ENCODE data around the gene SARDH. TPM values are rescaled to one million over a fixed set of nuclear protein-coding genes. Genes with fewer than 3 reads are reported as not detected.
A peak's percentile ranks its signal among the peaks of the same experiment; 100 is the strongest.

Gene SARDH
- total RNA-seq, 2 experiments from 2014 or later, result 17.7 to 18.5 TPM

- Histone ChIP-seq H3K4me1 (ENCODE audit: insufficient read depth, low read length) (no peaks in the 10 kb centered on the region), H3K27me3 (ENCODE audit: control insufficient read depth in 1 of 2, insufficient read depth in 2 of 2, low read length in 2 of 2) (no peaks in the 10 kb centered on the region), H3K36me3 (ENCODE audit: insufficient read depth, low read length) (no peaks in the 10 kb centered on the region), H3K9me3 (ENCODE audit: control insufficient read depth in 1 of 2, insufficient read depth in 1 of 2, low read length in 2 of 2) (no peaks in the 10 kb centered on the region), H3K27ac (ENCODE audit: low read depth in 1 of 2, low read length in 2 of 2) (no peak overlapping the region), H3K4me3 (ENCODE audit: low read length) (no peak overlapping the region)
- ATAC-seq (ENCODE audit: poor library complexity) (no peak), DNase-seq (peak in 1 of 14 experiments; percentile 4)
- Mint-ChIP-seq H3K4me1 (ENCODE audit: low read depth) (no peaks in the 10 kb centered on the region), H3K27me3 (no peaks in the 10 kb centered on the region), H3K36me3 (ENCODE audit: low read depth) (no peaks in the 10 kb centered on the region), H3K27ac (no peak overlapping the region), H3K9me3 (no peaks in the 10 kb centered on the region), H3K4me3 (no peak overlapping the region)
- no peak for TF ChIP-seq CTCF (IDR thresholded peaks at IDR 0.05)
- intact Hi-C loops (cut with DNase I, micrococcal nuclease), result no loop called here
- POLR2A ChIA-PET, result interaction anchor here (2.7 kb wide), 1 partner anchor 213 kb away, joined by 12 read pairs; no protein-coding TSS in a partner anchor
- CTCF ChIA-PET, result interaction anchor here (1.0 to 2.5 kb wide), 5 partner anchors 8 to 318 kb away, joined by 3 to 20 read pairs (median 5); no protein-coding TSS in a partner anchor
These were observed 43.0 kb upstream of the SARDH start for GRCh38 chr9:133780962-133781827.

- Histone ChIP-seq H3K27ac (ENCODE audit: low read depth in 1 of 2, low read length in 2 of 2) (no peak overlapping the region), H3K4me3 (ENCODE audit: low read length) (no peak overlapping the region), H3K36me3 (ENCODE audit: insufficient read depth, low read length) (no peaks in the 10 kb centered on the region), H3K9me3 (ENCODE audit: control insufficient read depth in 1 of 2, insufficient read depth in 1 of 2, low read length in 2 of 2) (no peaks in the 10 kb centered on the region), H3K27me3 (ENCODE audit: control insufficient read depth in 1 of 2, insufficient read depth in 2 of 2, low read length in 2 of 2) (no peaks in the 10 kb centered on the region), H3K4me1 (ENCODE audit: insufficient read depth, low read length) (no peaks in the 10 kb centered on the region)
- H3K27me3 Mint-ChIP-seq, result no peaks in the 10 kb centered on the region
- intact Hi-C loops (cut with DNase I, micrococcal nuclease), result no loop called here
- no peaks in the 10 kb centered on the region for H3K4me1 Mint-ChIP-seq (ENCODE audit: low read depth)
- ChIA-PET CTCF (interaction anchor here (2.5 kb wide), 1 partner anchor 214 kb away, joined by 20 read pairs; no protein-coding TSS in a partner anchor), POLR2A (interaction anchor here (2.7 kb wide), 1 partner anchor 213 kb away, joined by 12 read pairs; no protein-coding TSS in a partner anchor)
- H3K9me3 Mint-ChIP-seq, result peaks cover under 1% of the 10 kb centered on the region
- no peak for ATAC-seq (ENCODE audit: poor library complexity)
- H3K36me3 Mint-ChIP-seq (ENCODE audit: low read depth), result peaks cover 1% of the 10 kb centered on the region
- no peak for TF ChIP-seq CTCF (IDR thresholded peaks at IDR 0.05)
- H3K27ac Mint-ChIP-seq, result no peak overlapping the region
- DNase-seq, result no peak
- no peak overlapping the region for H3K4me3 Mint-ChIP-seq
These were observed 42.3 kb upstream of the SARDH start for GRCh38 chr9:133780404-133780945.

DNA sequence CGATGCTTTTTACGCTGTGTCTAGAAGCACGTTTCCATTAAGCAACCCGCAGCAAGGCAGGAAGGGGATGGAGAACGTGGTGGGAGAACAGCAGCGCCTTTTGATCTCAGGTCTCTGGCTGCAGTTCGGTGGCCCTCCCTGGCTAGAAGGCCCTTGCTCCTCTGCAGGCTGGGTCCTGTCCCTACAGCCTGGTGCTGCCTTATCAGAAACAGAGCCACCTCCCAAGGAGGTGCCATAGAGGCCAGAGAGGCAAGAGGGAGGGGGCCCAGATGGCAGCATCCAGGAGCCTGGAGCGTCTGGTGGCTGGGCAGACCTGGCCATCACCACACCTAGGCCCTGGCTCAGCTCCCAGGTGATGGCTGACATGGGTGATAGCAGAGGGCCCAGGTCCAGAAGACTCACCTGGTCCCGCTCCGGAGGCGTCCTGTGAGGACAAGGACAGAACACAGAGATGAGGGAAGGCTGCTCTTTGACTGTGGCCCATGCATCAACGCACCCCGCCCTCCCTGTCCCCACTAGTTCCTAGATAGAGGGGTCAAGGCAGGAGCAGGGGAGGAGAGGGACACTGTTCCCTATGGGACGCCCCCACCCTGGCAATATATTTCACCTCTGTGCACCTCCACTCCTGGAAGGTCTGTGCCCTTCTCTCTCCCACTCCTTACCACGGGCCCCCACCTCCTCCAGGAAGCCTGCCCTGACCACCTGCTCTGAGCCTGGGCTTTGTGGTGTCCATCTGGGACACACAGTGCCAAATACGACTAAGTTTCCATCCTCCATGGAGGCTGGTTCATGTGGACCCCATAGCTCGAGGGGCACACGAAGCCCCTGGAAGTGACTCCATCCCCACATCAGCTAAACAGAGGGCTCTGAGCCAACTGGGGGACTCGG lies 41.6 kb upstream of the SARDH start:
- Mint-ChIP-seq H3K36me3 (ENCODE audit: low read depth) (peaks cover 6% of the 10 kb centered on the region), H3K27me3 (no peaks in the 10 kb centered on the region), H3K9me3 (peaks cover 2% of the 10 kb centered on the region), H3K4me1 (ENCODE audit: low read depth) (no peaks in the 10 kb centered on the region), H3K27ac (no peak overlapping the region), H3K4me3 (no peak overlapping the region)
- DNase-seq, result no peak
- no peak for TF ChIP-seq CTCF (IDR thresholded peaks at IDR 0.05)
- ATAC-seq (ENCODE audit: poor library complexity), result no peak
- CTCF ChIA-PET, result no interaction called here
- Histone ChIP-seq H3K36me3 (ENCODE audit: insufficient read depth, low read length) (no peaks in the 10 kb centered on the region), H3K4me3 (ENCODE audit: low read length) (no peak overlapping the region), H3K9me3 (ENCODE audit: control insufficient read depth in 1 of 2, insufficient read depth in 1 of 2, low read length in 2 of 2) (no peaks in the 10 kb centered on the region), H3K27ac (ENCODE audit: low read depth in 1 of 2, low read length in 2 of 2) (no peak overlapping the region), H3K27me3 (ENCODE audit: control insufficient read depth in 1 of 2, insufficient read depth in 2 of 2, low read length in 2 of 2) (no peaks in the 10 kb centered on the region), H3K4me1 (ENCODE audit: insufficient read depth, low read length) (no peaks in the 10 kb centered on the region)
- POLR2A ChIA-PET, result no interaction called here
- intact Hi-C loops (cut with DNase I, micrococcal nuclease), result no loop called here

All from CD4-positive, alpha-beta T cell (primary cell).